HepG2 (cell line): Measurements from ENCODE around the gene MAP1LC3A. TPM values are rescaled to one million over a fixed set of nuclear protein-coding genes. Genes with fewer than 3 reads are reported as not detected.
A peak's percentile ranks its signal among the peaks of the same experiment; 100 is the strongest.
"Not testable (repeated sequence)": the region's sequence is repeated elsewhere in the genome, so short reads cannot be mapped to it uniquely, and the experiment has no call there.

Experiments
- ATAC-seq: fragments of 200-7000 bp; cut with Tn5 transposase; 3 replicates; pipeline ENCODE4 v1.9.1; 2020; ENCODE audit warnings: mild to moderate bottlenecking, moderate library complexity
- BruUV-seq: library from RNA; stranded (reverse); fragments of 400-500 nt; replicated peaks from 2 replicates; lab custom pipeline; 2021; lab: Mats Ljungman, UMichigan
- CTCF ChIA-PET: fragments of 300-600 bp; formaldehyde crosslinking; extraction: SDS; loops from one replicate; lab custom pipeline; 2021; ENCODE audit warnings: low total read pairs, inconsistent platforms, low intra/inter-chr PET ratio; lab: Yijun Ruan, JAX
- POLR2A ChIA-PET: fragments of 350-600 bp; sonication (Branson Sonifier 250); formaldehyde crosslinking; loops from one replicate; lab custom pipeline; 2020; ENCODE audit warnings: antibody characterized with exemption, inconsistent platforms; lab: Yijun Ruan, JAX
- DNase-seq: peaks from one replicate; pipeline ENCODE4 v3.0.0-alpha.2; 2015; ENCODE audit warnings: low spot score
- FAIRE-seq: peaks from 3 replicates; lab custom pipeline; 2011; peaks lifted over from hg19 to GRCh38; lab: Jason Lieb, UNC
- H2AFZ ChIP-seq: one replicate; pipeline ENCODE4 v1.6.1; 2011; ENCODE audit warnings: low read length, inconsistent platforms
- H3K27ac ChIP-seq: fragments of 300-600 bp; 3 replicates; pipeline ENCODE4 v1.8.0; 2011; ENCODE audit warnings: mixed run types, mild to moderate bottlenecking, mixed read lengths, low read length, inconsistent platforms; ENCODE audit not compliant: insufficient read depth; ENCODE audit errors: extremely low read length
- H3K27me3 ChIP-seq, 2 experiments: fragments of 200-600 bp in 1 of 2; 2 replicates in 1 of 2; 3 replicates in 1 of 2; pipeline versions ENCODE4 v1.6.0 to v1.8.0; 2011; ENCODE audit warnings: low read length in 2 of 2, mild to moderate bottlenecking in 2 of 2, moderate library complexity in 2 of 2, inconsistent platforms in 1 of 2; ENCODE audit not compliant: insufficient read depth in 2 of 2, control insufficient read depth in 1 of 2
- H3K36me3 ChIP-seq, 2 experiments: fragments of 200-600 bp in 1 of 2; replicated peaks in 1 of 2; 2 replicates in 1 of 2; 3 replicates in 1 of 2; pipeline versions ENCODE4 v1.5.1 to v1.8.0; 2011; ENCODE audit warnings: low read length in 2 of 2, inconsistent platforms in 1 of 2; ENCODE audit not compliant: insufficient read depth in 2 of 2, control insufficient read depth in 1 of 2
- H3K4me1 ChIP-seq: 2 replicates; pipeline ENCODE4 v1.5.1; 2012; ENCODE audit warnings: low read length, inconsistent platforms; ENCODE audit not compliant: insufficient read depth
- H3K4me2 ChIP-seq: 2 replicates; pipeline ENCODE4 v1.6.0; 2011; ENCODE audit warnings: low read depth, low read length, inconsistent platforms
- H3K4me3 ChIP-seq, 3 experiments: fragments of 200-600 bp in 1 of 3; sonication (generic), shearing (Covaris generic) in 1 of 3; replicated peaks in 1 of 3; 2 replicates each; pipeline ENCODE4 v1.5.1; 2011 to 2016; ENCODE audit warnings: low read length in 3 of 3, inconsistent platforms in 2 of 3, low read depth in 2 of 3, mild to moderate bottlenecking in 2 of 3, control low read depth in 1 of 3, mixed read lengths in 1 of 3; ENCODE audit not compliant: insufficient read depth in 1 of 3
- H3K79me2 ChIP-seq: one replicate; pipeline ENCODE4 v1.6.1; 2011; ENCODE audit warnings: low read length, inconsistent platforms; ENCODE audit not compliant: insufficient read depth
- H3K9ac ChIP-seq: 2 replicates; pipeline ENCODE4 v1.6.0; 2011; ENCODE audit warnings: mild to moderate bottlenecking, low read depth, low read length, inconsistent platforms; ENCODE audit not compliant: insufficient read depth
- H3K9me3 ChIP-seq: 2 replicates; pipeline ENCODE4 v1.5.1; 2012; ENCODE audit warnings: mild to moderate bottlenecking, low read length
- H4K20me1 ChIP-seq: 2 replicates; pipeline ENCODE4 v1.6.0; 2011; ENCODE audit warnings: inconsistent platforms, mild to moderate bottlenecking, low read length, moderate library complexity; ENCODE audit not compliant: insufficient read depth
- CHD4 ChIP-seq: fragments of 200-600 bp; sonication (generic); IDR thresholded peaks from 2 replicates; pipeline ENCODE4 v1.7.0; 2017; ENCODE audit warnings: mild to moderate bottlenecking, low read length, borderline replicate concordance
- MLLT10 ChIP-seq: sonication (generic); formaldehyde crosslinking; IDR thresholded peaks from 2 replicates; pipeline ENCODE4 v1.4.0; 2020; ENCODE audit warnings: missing genetic modification reagents
- POGZ ChIP-seq: sonication (generic); formaldehyde crosslinking; IDR thresholded peaks from 2 replicates; pipeline ENCODE4 v1.4.0; 2020; ENCODE audit warnings: mild to moderate bottlenecking, missing genetic modification reagents
- RBFOX2 ChIP-seq: fragments of 200-400 bp; formaldehyde crosslinking; IDR thresholded peaks from 2 replicates; pipeline ENCODE4 v1.6.1; 2017; ENCODE audit warnings: low read depth, mild to moderate bottlenecking, low read length
- WGBS: methylation state at CpG from one replicate; pipeline ENCODE4 v1.1.6; 2017; ENCODE audit warnings: low lambda C conversion rate; 5-methylcytosine and 5-hydroxymethylcytosine counted together
- in situ Hi-C: cut with HindIII; loops from 2 replicates; pipeline ENCODE4 v1.10.0; 2017; ENCODE audit warnings: low pct_unique_long_range_greater_than_20kb; ENCODE audit not compliant: extremely low pct_ligation_motif_present
- intact Hi-C: fragments of 100-400 bp; cut with micrococcal nuclease; formaldehyde crosslinking; loops from one replicate; pipeline ENCODE4 v1.10.0; 2022; ENCODE audit not compliant: unreplicated experiment
- polyA plus RNA-seq, 8 experiments: library from polyadenylated mRNA; depleted of rRNA in 3 of 8; stranded (reverse) in 7 of 8; unstranded in 1 of 8; fragments of >200 nt; fragmentation: Illumina TruSeq in 4 of 8; extraction: Trizol in 4 of 8; gene quantifications; 2 replicates each; pipeline versions ENCODE4 v1.2.1 to v1.2.3, GENCODE V29; 2011 to 2016; ENCODE audit warnings: low read depth in 4 of 8, missing spikeins in 1 of 8, mixed read lengths in 1 of 8; ENCODE audit not compliant: insufficient read depth in 1 of 8
- total RNA-seq, 5 experiments: library from RNA; depleted of rRNA; stranded (reverse); fragments of >200 nt; fragmentation: Illumina TruSeq; extraction: Trizol; gene quantifications; 2 replicates each; pipeline ENCODE4 v1.2.3, GENCODE V29; 2016; ENCODE audit warnings: low read depth in 1 of 5
- TF ChIP-seq, protein P1 (sequence below): sonication (generic); formaldehyde crosslinking; IDR thresholded peaks from 2 replicates; pipeline ENCODE4 v1.5.1; 2020; ENCODE audit warnings: missing genetic modification reagents, mild to moderate bottlenecking, borderline replicate concordance
- TF ChIP-seq, protein P2 (sequence below): IDR thresholded peaks from 2 replicates; pipeline ENCODE4 v1.6.1; 2012; ENCODE audit warnings: low read depth, low read length, improper control_type of control experiment

Gene MAP1LC3A
- total and polyA plus RNA-seq, 2 of the 13 experiments (the other 11 are each of a cell fraction or from before 2014, with no cell fraction given): not detected

DNA sequence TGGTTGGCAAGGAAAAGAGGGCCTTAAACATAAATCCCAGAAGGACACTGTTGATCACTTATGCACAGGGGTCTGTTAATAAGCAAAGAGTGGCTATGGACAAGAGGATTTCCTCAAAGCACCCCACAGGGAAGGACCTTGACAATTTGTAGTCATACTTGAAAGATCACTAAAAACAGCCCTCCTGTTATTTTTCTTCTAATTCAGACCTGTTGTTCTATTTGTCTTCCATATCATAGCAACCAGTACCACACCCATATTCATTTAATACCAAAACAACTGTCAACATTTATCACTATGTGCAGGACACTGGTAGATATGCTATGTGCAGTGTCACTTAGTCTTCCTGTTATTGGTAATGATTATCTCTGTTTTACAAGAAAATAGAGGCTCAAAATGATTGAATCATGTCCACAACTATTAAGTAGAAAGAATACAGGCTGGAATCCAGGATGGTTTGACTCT, 45.5 kb upstream of the MAP1LC3A start (continued):
- TF ChIP-seq, protein P1, sequence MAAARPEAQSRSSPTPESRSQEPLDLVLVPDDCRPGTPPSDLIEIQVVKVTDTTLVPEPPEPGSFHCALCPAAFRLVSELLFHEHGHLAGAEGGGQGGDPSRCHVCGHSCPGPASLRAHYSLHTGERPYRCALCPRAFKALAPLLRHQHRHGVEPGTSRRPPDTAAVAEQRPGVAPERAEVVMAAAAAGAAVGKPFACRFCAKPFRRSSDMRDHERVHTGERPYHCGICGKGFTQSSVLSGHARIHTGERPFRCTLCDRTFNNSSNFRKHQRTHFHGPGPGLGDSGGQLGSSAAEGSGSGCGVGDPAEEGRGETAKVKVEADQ (CRISPR knock-in tag): 0 out of 2 replicates have a peak, but pooled peaks have one; percentile 58
- TF ChIP-seq MLLT10 (CRISPR knock-in tag): peak; percentile 73; the same call in 1 of the 2 replicates
- TF ChIP-seq, protein P2, sequence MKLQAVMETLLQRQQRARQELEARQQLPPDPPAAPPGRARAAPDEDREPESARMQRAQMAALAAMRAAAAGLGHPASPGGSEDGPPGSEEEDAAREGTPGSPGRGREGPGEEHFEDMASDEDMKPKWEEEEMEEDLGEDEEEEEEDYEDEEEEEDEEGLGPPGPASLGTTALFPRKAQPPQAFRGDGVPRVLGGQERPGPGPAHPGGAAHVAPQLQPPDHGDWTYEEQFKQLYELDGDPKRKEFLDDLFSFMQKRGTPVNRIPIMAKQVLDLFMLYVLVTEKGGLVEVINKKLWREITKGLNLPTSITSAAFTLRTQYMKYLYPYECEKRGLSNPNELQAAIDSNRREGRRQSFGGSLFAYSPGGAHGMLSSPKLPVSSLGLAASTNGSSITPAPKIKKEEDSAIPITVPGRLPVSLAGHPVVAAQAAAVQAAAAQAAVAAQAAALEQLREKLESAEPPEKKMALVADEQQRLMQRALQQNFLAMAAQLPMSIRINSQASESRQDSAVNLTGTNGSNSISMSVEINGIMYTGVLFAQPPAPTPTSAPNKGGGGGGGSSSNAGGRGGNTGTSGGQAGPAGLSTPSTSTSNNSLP: 0 out of 2 replicates have a peak, but pooled peaks have one; percentile 12
- peak; percentile 24; the same call in 1 of the 2 replicates for TF ChIP-seq RBFOX2
- peak; percentile 4; the same call in 1 of the 2 replicates for TF ChIP-seq POGZ (CRISPR knock-in tag)
- no peak for TF ChIP-seq CHD4

DNA sequence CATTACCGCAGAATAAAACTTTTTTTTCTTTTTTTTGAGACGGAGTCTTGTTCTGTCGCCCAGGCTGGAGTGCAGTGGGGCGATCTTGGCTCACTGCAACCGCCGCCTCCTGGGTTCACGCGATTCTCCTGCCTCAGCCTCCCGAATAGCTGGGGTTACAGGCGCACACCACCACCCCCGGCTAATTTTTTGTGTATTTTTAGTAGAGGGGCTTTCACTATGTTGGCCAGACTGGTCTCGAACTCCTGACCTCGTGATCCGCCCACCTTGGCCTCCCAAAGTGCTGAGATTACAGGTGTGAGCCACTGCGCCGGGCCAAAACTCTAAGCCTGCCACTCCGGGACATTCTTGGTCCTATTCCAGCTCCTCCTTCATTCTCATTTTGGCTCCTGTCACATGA, 44.5 kb upstream of the MAP1LC3A start:
- H3K27ac ChIP-seq, BruUV-seq, intact Hi-C loops, DNase-seq, in situ Hi-C loops, H3K4me3 ChIP-seq, ATAC-seq, H3K9me3 ChIP-seq, H2AFZ ChIP-seq, FAIRE-seq, CTCF ChIA-PET, H3K27me3 ChIP-seq, H3K9ac ChIP-seq: not testable (repeated sequence)
- Histone ChIP-seq H3K36me3 (peaks cover 2 to 10% of the 10 kb centered on the region in 2 experiments), H3K79me2 (peaks cover 32% of the 10 kb centered on the region), H3K4me2 (peak overlapping the region; percentile 84; the same call in 1 of the 2 replicates), H4K20me1 (peaks cover 14% of the 10 kb centered on the region), H3K4me1 (peaks cover 71% of the 10 kb centered on the region)
- POLR2A ChIA-PET: interaction anchor here (3.1 kb wide), 1 partner anchor 202 kb away, joined by 57 read pairs; no protein-coding TSS in a partner anchor
- WGBS: 98% methylated on average over 17 of the region's 17 CpGs
